NT2/D1 (cell line): ENCODE results near the gene CIB1.
"Not testable (repeated sequence)": the region's sequence is repeated elsewhere in the genome, so short reads cannot be mapped to it uniquely, and the experiment has no call there.

Experiments used
- DNase-seq: peaks from one replicate; pipeline ENCODE4 v3.0.0-alpha.2; 2011; ENCODE audit warnings: low read depth, low spot score
- H3K27me3 ChIP-seq: 2 replicates; pipeline ENCODE4 v1.6.0; 2011; ENCODE audit warnings: mild to moderate bottlenecking; ENCODE audit not compliant: insufficient read length, insufficient read depth
- H3K36me3 ChIP-seq: 2 replicates; pipeline ENCODE4 v1.6.1; 2011; ENCODE audit warnings: mild to moderate bottlenecking, low read length, mixed read lengths; ENCODE audit not compliant: insufficient read depth, insufficient read length
- H3K4me1 ChIP-seq: 2 replicates; pipeline ENCODE4 v1.5.1; 2011; ENCODE audit not compliant: insufficient read depth, insufficient read length
- H3K4me3 ChIP-seq: 2 replicates; pipeline ENCODE4 v1.5.1; 2011; ENCODE audit warnings: low read depth; ENCODE audit not compliant: insufficient read length
- H3K9ac ChIP-seq: 2 replicates; pipeline ENCODE4 v1.6.0; 2011; ENCODE audit warnings: low read depth; ENCODE audit not compliant: insufficient read length
- H3K9me3 ChIP-seq: 2 replicates; pipeline ENCODE4 v1.5.1; 2011; ENCODE audit warnings: mild to moderate bottlenecking, low read length; ENCODE audit not compliant: insufficient read depth
- SUZ12 ChIP-seq: IDR thresholded peaks from 2 replicates; pipeline ENCODE4 v1.6.1; 2011; ENCODE audit not compliant: insufficient read length, insufficient read depth; ENCODE audit errors: extremely low read depth
- YY1 ChIP-seq: IDR thresholded peaks from 2 replicates; pipeline ENCODE4 v1.6.1; 2011; ENCODE audit not compliant: insufficient read length, insufficient read depth
- ZNF274 ChIP-seq: IDR thresholded peaks from 2 replicates; pipeline ENCODE4 v1.6.1; 2011; ENCODE audit warnings: mild to moderate bottlenecking, low read depth, low read length

Gene CIB1

GRCh38 chr15:90233387-90234095, at the start of gene CIB1:
Gene CIB1, minus strand, starts transcription at chr15:90233941. Its CDS starts 56 bp downstream, at chr15:90233885.
- Histone ChIP-seq H3K27me3 (no peaks in the 10 kb centered on the region), H3K9me3 (no peaks in the 10 kb centered on the region), H3K4me3 (peak within 1 kb of the TSS; percentile 81), H3K4me1 (no peaks in the 10 kb centered on the region), H3K36me3 (peaks cover 45% of the 10 kb centered on the region), H3K9ac (peak within 1 kb of the TSS; percentile 82)
- DNase-seq = peak; percentile 85
- no peak for TF ChIP-seq SUZ12
- TF ChIP-seq YY1 = no peak
- no peak for TF ChIP-seq ZNF274

DNA sequence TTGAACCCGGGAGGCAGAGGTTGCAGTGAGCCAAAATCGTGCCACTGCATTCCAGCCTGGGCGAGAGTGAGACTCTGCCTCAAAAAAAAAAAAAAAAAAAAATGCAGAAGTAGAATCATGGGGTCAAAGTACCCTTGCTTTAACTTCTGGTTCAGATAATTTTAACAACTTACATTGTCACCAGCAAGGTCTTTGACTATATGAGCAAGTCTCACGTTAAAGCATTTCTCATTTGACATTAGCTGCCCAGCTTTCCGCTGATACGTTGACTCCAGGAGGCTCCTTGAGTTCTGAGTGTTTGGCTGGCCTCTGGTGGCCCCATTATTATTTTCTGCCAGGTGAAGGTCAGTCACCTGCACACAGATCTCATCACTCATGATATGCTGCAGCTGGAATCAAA, 47.9 kb upstream of the CIB1 start:
- not testable (repeated sequence) for H3K9ac ChIP-seq, H3K36me3 ChIP-seq, H3K4me1 ChIP-seq, H3K4me3 ChIP-seq, H3K9me3 ChIP-seq, DNase-seq, H3K27me3 ChIP-seq

DNA sequence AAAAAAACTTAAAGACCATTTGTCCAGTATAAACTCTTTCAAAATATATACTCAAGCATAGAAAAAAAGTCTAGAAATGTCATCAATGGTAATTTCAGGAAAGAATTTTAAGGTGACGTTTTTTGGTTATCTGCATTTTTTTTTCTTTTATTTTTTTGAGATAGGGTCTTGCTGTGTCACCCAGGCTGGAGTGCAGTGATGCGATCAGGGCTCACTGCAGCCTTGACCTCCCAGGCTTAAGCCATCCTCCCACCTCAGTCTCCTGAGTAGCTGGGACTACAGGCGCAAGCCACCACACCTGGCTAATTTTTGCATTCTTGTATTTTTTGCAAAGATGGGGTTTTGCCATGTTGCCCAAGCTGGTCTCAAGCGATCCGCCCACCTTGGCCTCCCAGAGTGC, 47.0 kb upstream of the CIB1 start:
- H3K36me3 ChIP-seq, H3K4me3 ChIP-seq, H3K27me3 ChIP-seq, H3K4me1 ChIP-seq, H3K9ac ChIP-seq, DNase-seq, H3K9me3 ChIP-seq: not testable (repeated sequence)

DNA sequence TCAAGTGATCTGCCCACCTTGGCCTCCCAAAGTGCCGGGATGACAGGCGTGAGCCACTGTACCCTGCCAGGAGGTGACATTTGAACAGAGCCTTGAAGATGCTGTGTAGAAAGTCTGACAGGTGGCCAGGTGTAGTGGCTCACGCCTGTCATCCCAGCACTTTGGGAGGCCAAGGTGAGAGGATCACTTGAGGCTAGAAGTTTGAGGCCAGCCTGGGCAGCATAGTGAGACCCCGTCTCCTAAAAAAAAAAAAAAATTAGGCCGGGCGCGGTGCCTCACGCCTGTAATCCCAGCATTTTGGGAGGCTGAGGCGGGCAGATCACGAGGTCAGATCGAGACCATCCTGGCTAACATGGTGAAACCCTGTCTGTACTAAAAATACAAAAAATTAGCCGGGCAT, 44.7 kb upstream of the CIB1 start:
- H3K4me3 ChIP-seq, H3K4me1 ChIP-seq, H3K27me3 ChIP-seq, DNase-seq, H3K9ac ChIP-seq, H3K9me3 ChIP-seq: not testable (repeated sequence)
- peaks cover 17% of the 10 kb centered on the region for H3K36me3 ChIP-seq

DNA sequence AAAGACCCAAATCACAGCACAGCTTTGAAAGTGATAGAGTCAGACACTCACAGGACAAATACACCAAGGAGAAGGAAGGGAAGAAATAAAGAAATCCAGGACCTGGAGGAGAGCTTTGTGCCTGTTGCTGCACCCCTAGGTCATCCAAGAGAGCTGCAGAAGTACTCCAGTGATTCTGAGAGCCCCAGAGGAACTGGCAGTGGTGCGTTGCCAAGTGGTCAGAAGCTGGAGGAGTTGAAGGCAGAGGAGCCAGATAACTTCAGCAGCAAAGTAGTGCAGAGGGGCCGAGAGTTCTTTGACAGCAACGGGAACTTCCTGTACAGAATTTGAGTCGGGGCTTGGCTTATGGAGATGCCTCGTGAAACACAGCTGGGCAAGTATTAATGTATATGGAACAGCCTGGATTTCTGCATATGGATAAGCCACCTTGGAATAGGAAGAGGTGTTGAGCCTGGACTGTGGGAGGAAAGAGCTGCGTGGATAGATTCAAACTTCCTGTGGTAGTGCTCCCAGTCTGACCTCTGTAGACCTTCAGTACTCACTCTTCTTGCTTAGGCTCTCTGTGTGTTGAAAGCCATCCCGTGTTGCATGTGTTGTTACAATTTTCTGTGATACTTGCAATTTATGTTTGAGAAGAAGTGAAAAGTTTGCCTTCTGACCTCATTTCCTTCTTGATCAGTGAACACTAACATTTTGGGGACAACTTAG, 37.9 kb upstream of the CIB1 start:
- Histone ChIP-seq H3K4me1 (no peaks in the 10 kb centered on the region), H3K9ac (no peak overlapping the region), H3K4me3 (no peak overlapping the region), H3K9me3 (no peaks in the 10 kb centered on the region), H3K36me3 (peaks cover 81% of the 10 kb centered on the region), H3K27me3 (no peaks in the 10 kb centered on the region)
- no peak for DNase-seq
- no peak for TF ChIP-seq YY1
- TF ChIP-seq SUZ12 = no peak
- TF ChIP-seq ZNF274 = no peak

DNA sequence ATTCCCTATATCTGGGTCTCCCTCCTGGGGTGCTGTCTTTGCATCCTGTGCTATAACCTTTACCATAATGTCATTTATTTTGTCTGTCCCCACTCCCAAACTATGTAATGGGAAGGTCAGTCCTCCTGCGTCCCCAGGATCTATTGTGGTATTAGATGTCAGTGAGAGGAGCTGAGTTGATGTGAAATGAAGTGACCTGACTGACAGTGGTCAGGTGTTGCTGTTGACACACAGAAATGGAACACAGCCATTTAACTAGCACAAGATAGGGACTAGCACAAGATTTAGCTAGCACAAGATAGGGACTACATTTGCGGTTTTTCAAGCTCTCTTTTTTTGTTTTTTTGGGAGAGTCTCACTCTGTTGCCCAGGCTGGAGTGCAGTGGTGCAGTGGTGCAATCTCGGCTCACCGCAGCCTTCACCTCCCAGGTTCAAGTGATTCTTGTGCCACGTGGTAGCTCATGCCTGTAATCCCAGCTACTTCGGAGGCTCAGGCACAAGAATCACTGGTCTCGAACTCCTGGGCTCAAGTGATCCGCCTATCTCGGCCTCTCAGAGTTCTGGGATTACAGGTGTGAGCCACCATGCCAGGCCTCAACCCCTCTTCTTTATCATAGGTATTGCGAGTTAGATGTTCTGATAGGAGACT, 36.9 kb upstream of the CIB1 start:
- no peak for DNase-seq
- H3K4me3 ChIP-seq = no peak overlapping the region
- H3K9me3 ChIP-seq = no peaks in the 10 kb centered on the region
- H3K36me3 ChIP-seq = peaks cover 80% of the 10 kb centered on the region
- no peaks in the 10 kb centered on the region for H3K27me3 ChIP-seq
- H3K9ac ChIP-seq = no peak overlapping the region
- TF ChIP-seq YY1 (no peak), ZNF274 (no peak), SUZ12 (no peak)
- H3K4me1 ChIP-seq = no peaks in the 10 kb centered on the region

- no peak for DNase-seq
- no peaks in the 10 kb centered on the region for H3K4me1 ChIP-seq
- no peaks in the 10 kb centered on the region for H3K27me3 ChIP-seq
- TF ChIP-seq ZNF274 = no peak
- no peak for TF ChIP-seq SUZ12
- no peak for TF ChIP-seq YY1
- H3K9ac ChIP-seq = no peak overlapping the region
- peaks cover 65% of the 10 kb centered on the region for H3K36me3 ChIP-seq
- H3K9me3 ChIP-seq = no peaks in the 10 kb centered on the region
- no peak overlapping the region for H3K4me3 ChIP-seq
These were observed 34.7 kb upstream of the CIB1 start for GRCh38 chr15:90268415-90268814.
